SK-N-SH (cell line): ENCODE results near the gene FARSB. TPM values are rescaled to one million over a fixed set of nuclear protein-coding genes. Genes with fewer than 3 reads are reported as not detected.
A peak's percentile ranks its signal among the peaks of the same experiment; 100 is the strongest.

Source experiments
- CTCF ChIA-PET: fragments of 300-600, 350-600 bp; formaldehyde crosslinking; extraction: SDS; loops from one replicate; lab custom pipeline; 2021; lab: Yijun Ruan, JAX
- POLR2A ChIA-PET: fragments of 350-600 bp; sonication (Branson Sonifier 250); formaldehyde crosslinking; extraction: SDS; loops from one replicate; lab custom pipeline; 2020; ENCODE audit warnings: antibody characterized with exemption, inconsistent platforms; lab: Yijun Ruan, JAX
- DNase-seq: peaks from one replicate; pipeline ENCODE4 v3.0.0; 2012
- H2AFZ ChIP-seq: fragments of 200-600 bp; sonication (generic); 2 replicates; pipeline ENCODE4 v1.8.1; 2016; ENCODE audit warnings: antibody characterized with exemption, mild to moderate bottlenecking, low read depth
- H3F3A ChIP-seq: fragments of 200-600 bp; sonication (generic); replicated peaks from 2 replicates; pipeline ENCODE3; 2016; ENCODE audit warnings: antibody characterized with exemption, mild to moderate bottlenecking; ENCODE audit not compliant: insufficient read depth
- H3K27ac ChIP-seq, 2 experiments: fragments of 200-500 bp in 1 of 2; fragments of 200-600 bp in 1 of 2; sonication (Bioruptor generic) in 1 of 2; sonication (generic), shearing (Covaris generic) in 1 of 2; 2 replicates each; pipeline versions ENCODE4 v1.5.1 to v1.6.1; 2014 to 2016; ENCODE audit warnings: low read depth in 2 of 2, inconsistent platforms in 1 of 2, low read length in 1 of 2, mild to moderate bottlenecking in 1 of 2, mixed read lengths in 1 of 2
- H3K27me3 ChIP-seq: fragments of 200-600 bp; sonication (generic), shearing (Covaris generic); 2 replicates; pipeline ENCODE4 v1.6.1; 2016; ENCODE audit warnings: mixed run types; ENCODE audit not compliant: insufficient read depth
- H3K36me3 ChIP-seq, 2 experiments: fragments of 200-500 bp in 1 of 2; fragments of 200-600 bp in 1 of 2; sonication (Bioruptor generic) in 1 of 2; sonication (generic) in 1 of 2; replicated peaks in 1 of 2; 2 replicates each; pipeline versions ENCODE3 to v1.5.1; 2014 to 2016; ENCODE audit warnings: low read length in 1 of 2, mild to moderate bottlenecking in 1 of 2; ENCODE audit not compliant: insufficient read depth in 2 of 2, control insufficient read depth in 1 of 2
- H3K4me1 ChIP-seq, 2 experiments: fragments of 200-500 bp in 1 of 2; fragments of 200-600 bp in 1 of 2; sonication (Bioruptor generic) in 1 of 2; sonication (generic), shearing (Covaris generic) in 1 of 2; 2 replicates each; pipeline versions ENCODE4 v1.5.1 to v1.6.1; 2014 to 2016; ENCODE audit warnings: low read depth in 1 of 2, low read length in 1 of 2, mixed run types in 1 of 2; ENCODE audit not compliant: insufficient read depth in 2 of 2, control insufficient read depth in 1 of 2
- H3K4me2 ChIP-seq: fragments of 200-600 bp; sonication (generic), shearing (Covaris generic); 2 replicates; pipeline ENCODE4 v1.6.1; 2017; ENCODE audit warnings: mixed run types
- H3K4me3 ChIP-seq, 2 experiments: fragments of 200-500 bp in 1 of 2; fragments of 200-600 bp in 1 of 2; sonication (Bioruptor generic) in 1 of 2; sonication (generic), shearing (Covaris generic) in 1 of 2; 2 replicates each; pipeline versions ENCODE4 v1.5.1 to v1.8.1; 2014 to 2016; ENCODE audit warnings: low read depth in 2 of 2, inconsistent platforms in 1 of 2, low read length in 1 of 2, mild to moderate bottlenecking in 1 of 2, mixed read lengths in 1 of 2, moderate library complexity in 1 of 2
- H3K79me2 ChIP-seq: fragments of 200-600 bp; sonication (generic); 2 replicates; pipeline ENCODE4 v1.8.1; 2017; ENCODE audit warnings: mild to moderate bottlenecking; ENCODE audit not compliant: insufficient read depth
- H3K9ac ChIP-seq: fragments of 200-600 bp; sonication (generic); 2 replicates; pipeline ENCODE4 v1.6.1; 2017; ENCODE audit warnings: mixed run types
- H3K9me2 ChIP-seq: fragments of 200-600 bp; sonication (generic); 2 replicates; pipeline ENCODE4 v1.6.1; 2017; ENCODE audit warnings: mixed run types
- H3K9me3 ChIP-seq: fragments of 200-600 bp; sonication (generic); 2 replicates; pipeline ENCODE4 v1.6.1; 2017; ENCODE audit warnings: mixed run types, mild to moderate bottlenecking, moderate library complexity
- H4K20me1 ChIP-seq: fragments of 200-600 bp; sonication (generic); 2 replicates; pipeline ENCODE4 v1.6.1; 2017; ENCODE audit warnings: mild to moderate bottlenecking, mixed run types; ENCODE audit not compliant: insufficient read depth
- CHD2 ChIP-seq: fragments of 150-350 bp; IDR thresholded peaks from 2 replicates; pipeline ENCODE4 v1.6.1; 2018; ENCODE audit warnings: low read length; ENCODE audit not compliant: partially characterized antibody
- ELF1 ChIP-seq: IDR thresholded peaks from 2 replicates; pipeline ENCODE4 v1.4.0; 2012
- EZH2phosphoT487 ChIP-seq: fragments of 200-600 bp; sonication (generic); IDR thresholded peaks from 2 replicates; pipeline ENCODE4 v1.6.1; 2017; ENCODE audit warnings: low read depth, mixed run types, mild to moderate bottlenecking, antibody characterized with exemption, moderate library complexity, borderline replicate concordance
- FOSL2 ChIP-seq: IDR thresholded peaks from 2 replicates; pipeline ENCODE4 v1.4.0; 2012; ENCODE audit warnings: low read depth, mild to moderate bottlenecking, moderate library complexity, borderline replicate concordance
- FOXJ3 ChIP-seq: sonication (generic); formaldehyde crosslinking; IDR thresholded peaks from 2 replicates; pipeline ENCODE4 v1.5.1; 2020; ENCODE audit warnings: mild to moderate bottlenecking, missing genetic modification reagents
- FOXM1 ChIP-seq: IDR thresholded peaks from 2 replicates; pipeline ENCODE4 v1.4.0; 2012; ENCODE audit warnings: low read depth, mild to moderate bottlenecking
- GABPA ChIP-seq: IDR thresholded peaks from 2 replicates; pipeline ENCODE4 v1.4.0; 2012; ENCODE audit warnings: low read depth, mild to moderate bottlenecking
- GATA2 ChIP-seq: sonication (generic); formaldehyde crosslinking; IDR thresholded peaks from 2 replicates; pipeline ENCODE4 v1.5.0; 2020; ENCODE audit warnings: mild to moderate bottlenecking, missing genetic modification reagents
- JUND ChIP-seq: IDR thresholded peaks from 2 replicates; pipeline ENCODE4 v1.4.0; 2012
- MXI1 ChIP-seq: IDR thresholded peaks from 2 replicates; pipeline ENCODE4 v1.6.1; 2012; ENCODE audit warnings: mild to moderate bottlenecking, low read depth, low read length, improper control_type of control experiment
- NFIC ChIP-seq: IDR thresholded peaks from 2 replicates; pipeline ENCODE4 v1.4.0; 2012; ENCODE audit warnings: borderline replicate concordance
- NRF1 ChIP-seq: IDR thresholded peaks from 2 replicates; pipeline ENCODE4 v1.6.1; 2012; ENCODE audit warnings: low read depth, mild to moderate bottlenecking, low read length
- PBX3 ChIP-seq: IDR thresholded peaks from 2 replicates; pipeline ENCODE4; 2012
- RAD21 ChIP-seq: IDR thresholded peaks from 2 replicates; pipeline ENCODE4 v1.6.1; 2012; ENCODE audit warnings: mild to moderate bottlenecking, low read length
- REST ChIP-seq: IDR thresholded peaks from 2 replicates; pipeline ENCODE4 v1.6.1; 2012; ENCODE audit warnings: mild to moderate bottlenecking, low read depth, low read length, moderate library complexity
- RFX5 ChIP-seq: IDR thresholded peaks from 2 replicates; pipeline ENCODE4 v1.6.1; 2012; ENCODE audit warnings: mild to moderate bottlenecking, improper control_type of control experiment, low read length
- RXRA ChIP-seq: IDR thresholded peaks from 2 replicates; pipeline ENCODE4 v1.4.0; 2012; ENCODE audit warnings: low read depth, mild to moderate bottlenecking, borderline replicate concordance
- SIN3A ChIP-seq: IDR thresholded peaks from 2 replicates; pipeline ENCODE4 v1.6.1; 2012; ENCODE audit warnings: low read depth, mild to moderate bottlenecking, low read length, moderate library complexity, borderline replicate concordance
- SMC3 ChIP-seq: IDR thresholded peaks from 2 replicates; pipeline ENCODE4 v1.6.1; 2012; ENCODE audit warnings: low read depth, low read length, improper control_type of control experiment
- TAF1 ChIP-seq: IDR thresholded peaks from 2 replicates; pipeline ENCODE4 v1.6.1; 2012; ENCODE audit warnings: low read depth, mild to moderate bottlenecking, low read length, moderate library complexity, borderline replicate concordance
- TCF12 ChIP-seq: IDR thresholded peaks from 2 replicates; pipeline ENCODE4 v1.4.0; 2012
- TEAD4 ChIP-seq: IDR thresholded peaks from 2 replicates; pipeline ENCODE4 v1.4.0; 2012; ENCODE audit warnings: mild to moderate bottlenecking, borderline replicate concordance; ENCODE audit not compliant: insufficient read depth
- ZBTB33 ChIP-seq: IDR thresholded peaks from 2 replicates; pipeline ENCODE4 v1.4.0; 2012; ENCODE audit warnings: low read depth, borderline replicate concordance
- whole genome bisulfite sequencing: methylation state at CpG from one replicate; pipeline ENCODE4 v1.1.6; 2017; ENCODE audit warnings: low lambda C conversion rate; 5-methylcytosine and 5-hydroxymethylcytosine counted together
- polyA plus RNA-seq, 3 experiments: library from polyadenylated mRNA; depleted of rRNA; stranded (reverse); fragments of >200 nt; gene quantifications; 2 replicates each; pipeline ENCODE4 v1.2.3, GENCODE V29; 2012
- TF ChIP-seq, protein P1 (sequence below): fragments of 150-350 bp; IDR thresholded peaks from 2 replicates; pipeline ENCODE4 v1.6.1; 2016; ENCODE audit warnings: mild to moderate bottlenecking, low read depth, low read length
- TF ChIP-seq, protein P2 (sequence below): IDR thresholded peaks from 2 replicates; pipeline ENCODE4 v1.4.0; 2012; ENCODE audit warnings: low read depth
- TF ChIP-seq, protein P3 (sequence below): IDR thresholded peaks from 2 replicates; pipeline ENCODE4 v1.4.0; 2012; ENCODE audit warnings: low read depth, borderline replicate concordance

FARSB gene
- polyA plus RNA-seq, 1 of the 3 experiments (the other 2 are of a cell fraction), result 15.4 TPM

GRCh38 chr2:222690564-222691200 lies 34.8 kb upstream of the FARSB start:
- H3K4me2 ChIP-seq, result no peak overlapping the region
- POLR2A ChIA-PET, result interaction anchor here (0.6 kb wide), 1 partner anchor 215 kb away, joined by 3 read pairs; no protein-coding TSS in a partner anchor
- TF ChIP-seq, protein P1, sequence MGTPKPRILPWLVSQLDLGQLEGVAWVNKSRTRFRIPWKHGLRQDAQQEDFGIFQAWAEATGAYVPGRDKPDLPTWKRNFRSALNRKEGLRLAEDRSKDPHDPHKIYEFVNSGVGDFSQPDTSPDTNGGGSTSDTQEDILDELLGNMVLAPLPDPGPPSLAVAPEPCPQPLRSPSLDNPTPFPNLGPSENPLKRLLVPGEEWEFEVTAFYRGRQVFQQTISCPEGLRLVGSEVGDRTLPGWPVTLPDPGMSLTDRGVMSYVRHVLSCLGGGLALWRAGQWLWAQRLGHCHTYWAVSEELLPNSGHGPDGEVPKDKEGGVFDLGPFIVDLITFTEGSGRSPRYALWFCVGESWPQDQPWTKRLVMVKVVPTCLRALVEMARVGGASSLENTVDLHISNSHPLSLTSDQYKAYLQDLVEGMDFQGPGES, result no peak
- no peak for TF ChIP-seq SIN3A
- peak; percentile 88 for TF ChIP-seq RAD21
- TF ChIP-seq FOSL2, result no peak
- TF ChIP-seq CHD2, result peak; percentile 55
- TF ChIP-seq ELF1, result peak; percentile 58; the same call in 1 of the 2 replicates
- TF ChIP-seq, protein P2, sequence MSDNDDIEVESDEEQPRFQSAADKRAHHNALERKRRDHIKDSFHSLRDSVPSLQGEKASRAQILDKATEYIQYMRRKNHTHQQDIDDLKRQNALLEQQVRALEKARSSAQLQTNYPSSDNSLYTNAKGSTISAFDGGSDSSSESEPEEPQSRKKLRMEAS, result no peak
- no peak for TF ChIP-seq RXRA
- TF ChIP-seq TEAD4, result no peak
- TF ChIP-seq TAF1, result no peak
- TF ChIP-seq ZBTB33, result no peak
- no peak for TF ChIP-seq GATA2
- TF ChIP-seq EZH2phosphoT487, result no peak
- TF ChIP-seq NRF1, result no peak
- no peak for TF ChIP-seq TCF12
- TF ChIP-seq PBX3, result no peak
- peak; percentile 31; the same call in 1 of the 2 replicates for TF ChIP-seq GABPA
- TF ChIP-seq RFX5, result no peak
- no peak for TF ChIP-seq JUND
- TF ChIP-seq NFIC, result no peak
- TF ChIP-seq FOXJ3 (CRISPR knock-in tag), result no peak
- TF ChIP-seq FOXM1, result no peak
- TF ChIP-seq, protein P3, sequence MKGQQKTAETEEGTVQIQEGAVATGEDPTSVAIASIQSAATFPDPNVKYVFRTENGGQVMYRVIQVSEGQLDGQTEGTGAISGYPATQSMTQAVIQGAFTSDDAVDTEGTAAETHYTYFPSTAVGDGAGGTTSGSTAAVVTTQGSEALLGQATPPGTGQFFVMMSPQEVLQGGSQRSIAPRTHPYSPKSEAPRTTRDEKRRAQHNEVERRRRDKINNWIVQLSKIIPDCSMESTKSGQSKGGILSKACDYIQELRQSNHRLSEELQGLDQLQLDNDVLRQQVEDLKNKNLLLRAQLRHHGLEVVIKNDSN, result no peak
- peak; percentile 91 for TF ChIP-seq SMC3
- TF ChIP-seq MXI1, result no peak
- no peak for TF ChIP-seq REST

More at GRCh38 chr2:222690564-222691200, 34.8 kb upstream of the FARSB start:
- 27% methylated on average over 10 of the region's 10 CpGs for WGBS
- H3F3A ChIP-seq, result no peaks in the 10 kb centered on the region
- H3K4me3 ChIP-seq, result peak overlapping the region in 1 of 2 experiments; percentile 51; a peak in 1 of 4 replicates
- H3K4me1 ChIP-seq, result 0 out of 4 replicates have a peak, but pooled peaks cover 0 to 7% of the 10 kb centered on the region in 2 experiments
- no peaks in the 10 kb centered on the region for H3K27me3 ChIP-seq
- CTCF ChIA-PET, result interaction anchor here (0.5 to 4.6 kb wide), 63 partner anchors 9 to 1243 kb away, joined by 3 to 54 read pairs (median 5); partner anchors contain the start of gene MOGAT1
- no peaks in the 10 kb centered on the region for H3K79me2 ChIP-seq
- H3K27ac ChIP-seq, result no peak overlapping the region
- no peaks in the 10 kb centered on the region for H3K9me2 ChIP-seq
- no peaks in the 10 kb centered on the region for H4K20me1 ChIP-seq
- 0 out of 2 replicates have a peak overlapping the region, but pooled peaks have one; percentile 41 for H2AFZ ChIP-seq
- peak; percentile 89 for DNase-seq
- no peaks in the 10 kb centered on the region for H3K9me3 ChIP-seq
- H3K36me3 ChIP-seq, result no peaks in the 10 kb centered on the region
- H3K9ac ChIP-seq, result no peak overlapping the region
